GM19468 (cell line): ENCODE results near the gene TPCN2.
A peak's percentile ranks its signal among the peaks of the same experiment; 100 is the strongest.
"Not testable (repeated sequence)": the region's sequence is repeated elsewhere in the genome, so short reads cannot be mapped to it uniquely, and the experiment has no call there.

Experiments
- ATAC-seq: cut with Tn5 transposase; IDR thresholded peaks from one replicate; pipeline ENCODE4 v1.9.1; 2021; ENCODE audit warnings: mild to moderate bottlenecking, moderate library complexity, moderate number of reproducible peaks; ENCODE audit not compliant: unreplicated experiment; ENCODE audit errors: extremely low read depth

TPCN2 gene

DNA sequence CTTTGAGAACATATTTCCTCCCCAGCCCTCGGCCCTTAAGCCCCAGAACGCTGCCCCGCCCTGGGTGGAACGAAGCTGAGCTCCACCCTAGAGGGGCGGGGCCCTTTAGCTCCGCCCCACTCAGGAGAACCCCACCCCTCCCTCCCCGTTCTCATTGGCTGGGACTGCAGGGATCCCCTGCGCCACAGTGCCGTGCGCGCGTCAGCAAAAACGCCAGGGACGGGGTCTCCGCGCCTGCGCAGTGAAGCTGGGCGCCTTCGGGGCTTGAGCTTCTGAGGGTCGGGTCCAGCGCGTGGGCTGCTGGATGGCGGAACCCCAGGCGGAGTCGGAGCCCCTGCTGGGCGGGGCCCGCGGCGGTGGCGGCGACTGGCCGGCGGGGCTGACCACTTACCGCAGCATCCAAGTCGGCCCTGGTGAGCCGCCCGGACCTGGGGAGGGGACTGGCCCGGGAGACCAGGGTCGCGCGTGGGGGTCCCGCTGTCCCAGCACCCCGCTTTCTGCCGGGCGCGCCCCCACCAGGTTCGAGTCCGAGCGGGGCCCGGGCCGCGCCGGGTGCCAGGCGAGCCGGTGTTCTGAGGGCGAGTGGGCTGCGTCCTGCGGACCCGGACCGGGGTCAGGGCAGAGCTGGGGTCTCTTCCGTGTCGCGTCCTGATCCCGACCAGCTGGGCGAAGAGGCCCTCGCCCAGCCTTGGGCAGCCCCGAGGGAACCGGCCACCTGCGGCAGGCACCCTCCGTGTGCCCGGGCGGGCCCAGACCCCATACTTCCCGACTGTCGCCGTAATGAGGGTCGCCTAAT, at the start of gene TPCN2:
Gene TPCN2, plus strand, starts transcription at position 239 of the 796 bp plus-strand sequence. Its CDS starts 66 bp downstream, at position 305.
- peak; percentile 36 for ATAC-seq

DNA sequence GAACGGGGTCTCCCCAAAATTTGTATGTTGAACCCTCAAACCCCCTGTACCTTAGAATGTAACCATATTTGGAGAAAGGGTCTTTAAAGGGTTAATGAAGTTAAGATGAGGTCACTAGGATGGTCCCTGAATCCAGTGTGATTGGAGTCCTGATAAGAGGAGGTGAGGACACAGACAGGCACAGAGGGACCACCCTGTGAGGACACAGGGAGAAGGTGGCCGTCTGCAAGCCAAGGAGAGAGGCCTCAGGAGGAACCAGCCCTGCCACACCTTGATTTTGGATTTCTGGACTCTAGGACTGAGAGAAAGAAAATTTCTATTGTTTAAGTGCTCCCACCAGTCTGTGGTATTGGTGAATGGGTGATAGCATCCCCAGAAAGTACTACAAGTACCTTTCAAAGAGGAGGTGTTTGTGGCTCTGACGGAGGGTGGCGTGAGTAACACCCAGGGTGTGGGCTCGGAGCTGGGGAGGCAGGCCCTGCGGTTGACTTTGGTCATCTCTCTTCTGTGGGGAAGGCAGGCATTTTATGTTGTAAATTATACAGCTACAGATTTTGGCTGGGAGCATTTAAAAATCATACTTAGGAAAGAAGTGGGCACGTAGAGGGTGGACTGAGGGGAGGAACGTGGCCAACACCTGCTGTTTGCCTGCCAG, 49.5 kb upstream of the TPCN2 start:
- no peak for ATAC-seq

DNA sequence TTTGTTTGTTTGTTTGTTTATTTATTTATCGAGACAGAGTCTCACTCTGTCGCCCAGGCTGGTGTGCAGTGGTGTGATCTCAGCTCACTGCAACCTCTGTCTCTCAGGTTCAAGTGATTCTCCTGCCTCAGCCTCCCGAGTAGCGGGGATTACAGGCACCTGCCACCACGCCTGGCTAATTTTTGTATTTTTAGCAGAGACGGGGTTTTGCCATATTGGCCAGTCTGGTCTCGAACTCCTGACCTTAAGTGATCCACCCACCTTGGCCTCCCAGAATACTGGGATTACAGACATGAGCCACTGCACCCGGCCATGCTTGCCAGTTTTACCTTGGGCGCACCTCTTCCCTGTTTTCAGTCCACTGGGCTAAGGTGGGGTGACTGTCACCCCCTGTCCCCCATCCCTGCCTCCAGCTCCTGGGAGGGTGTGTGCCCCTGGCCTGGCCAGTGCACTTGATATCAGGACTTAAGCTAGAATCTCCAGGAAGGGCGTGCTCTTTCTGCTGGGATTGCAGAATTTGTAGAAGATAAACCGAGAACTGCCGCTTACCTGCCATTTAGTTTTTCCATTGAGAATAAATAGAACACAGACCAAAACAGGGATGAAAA, 48.9 kb upstream of the TPCN2 start:
- ATAC-seq, result not testable (repeated sequence)

DNA sequence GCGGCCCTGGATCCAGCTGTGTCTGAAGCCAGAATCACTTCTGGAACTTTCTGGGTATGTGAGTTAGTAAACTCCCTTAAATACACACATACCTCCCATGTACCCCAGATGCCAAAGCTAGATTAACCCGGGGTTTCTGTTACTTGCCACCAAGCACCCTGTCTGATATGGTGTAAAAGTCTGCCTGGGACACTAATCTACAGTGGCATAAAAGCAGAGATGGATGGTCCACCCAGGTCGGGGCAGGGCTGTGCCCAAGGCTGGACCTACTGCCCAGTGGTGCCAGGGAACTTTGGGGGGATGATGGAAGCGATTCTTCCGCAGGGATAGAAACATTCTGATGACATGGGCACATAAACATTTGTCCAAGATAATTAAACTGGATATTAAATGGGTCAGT, 48.3 kb upstream of the TPCN2 start:
- no peak for ATAC-seq

DNA sequence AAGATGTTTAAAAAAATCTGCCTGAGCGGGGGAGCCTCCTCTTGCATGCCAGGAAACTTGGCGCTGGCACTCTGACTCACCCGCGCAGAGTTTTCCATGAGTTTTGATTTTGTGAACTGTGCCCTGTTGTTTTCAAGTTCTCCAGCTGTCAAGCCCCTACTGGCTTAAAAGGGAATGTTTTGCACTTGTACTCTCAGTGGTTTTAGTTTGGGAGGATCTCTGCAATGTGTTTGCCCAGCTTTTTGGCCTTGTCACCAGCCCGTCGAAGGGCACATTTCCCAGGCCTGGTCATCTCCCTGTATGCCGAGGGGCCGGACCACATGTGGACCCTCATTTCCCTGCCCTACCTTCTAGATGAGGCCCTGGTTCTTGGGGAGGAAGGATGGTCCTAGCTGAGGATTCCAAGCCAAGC, 47.9 kb upstream of the TPCN2 start:
- no peak for ATAC-seq

DNA sequence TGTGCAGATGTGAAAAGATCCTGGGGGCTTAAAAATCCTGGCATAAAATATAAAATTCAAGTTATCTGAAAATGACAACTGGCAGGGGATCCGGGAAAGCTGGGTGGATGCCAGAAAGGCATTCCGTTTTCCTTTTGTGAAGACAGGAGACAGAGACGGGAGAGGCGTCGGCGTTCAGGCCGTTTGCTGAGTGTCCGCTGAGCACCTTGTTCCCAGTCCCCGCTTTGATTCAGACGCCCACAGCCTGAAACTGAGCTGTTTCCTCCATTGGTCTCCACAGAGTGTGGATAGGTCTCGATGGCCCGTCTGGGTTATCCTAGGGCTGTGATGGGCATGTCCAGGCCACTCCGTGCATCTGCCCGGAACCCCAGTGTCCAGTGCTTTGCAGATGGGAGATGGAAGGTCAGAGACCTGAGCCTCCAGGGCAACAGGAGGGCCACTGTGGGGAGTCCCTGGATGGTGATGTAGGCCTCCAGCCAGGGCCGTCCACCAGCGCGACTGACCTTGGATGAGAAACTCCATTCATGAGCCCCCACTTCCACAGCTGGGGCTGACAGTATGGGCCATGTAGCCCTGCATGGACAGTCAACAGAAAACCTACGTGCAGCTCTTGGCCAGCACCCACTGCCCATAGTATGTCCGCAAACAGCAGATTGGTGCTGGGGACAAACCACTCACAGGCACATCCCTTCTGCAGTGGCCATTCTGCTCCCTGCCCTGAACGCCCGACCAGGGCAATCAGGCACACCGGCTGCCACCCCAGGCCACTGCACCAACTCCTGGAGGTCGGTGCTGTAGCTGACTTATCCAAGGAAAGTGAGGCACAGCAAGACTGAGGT, 47.3 kb upstream of the TPCN2 start:
- ATAC-seq, result no peak

DNA sequence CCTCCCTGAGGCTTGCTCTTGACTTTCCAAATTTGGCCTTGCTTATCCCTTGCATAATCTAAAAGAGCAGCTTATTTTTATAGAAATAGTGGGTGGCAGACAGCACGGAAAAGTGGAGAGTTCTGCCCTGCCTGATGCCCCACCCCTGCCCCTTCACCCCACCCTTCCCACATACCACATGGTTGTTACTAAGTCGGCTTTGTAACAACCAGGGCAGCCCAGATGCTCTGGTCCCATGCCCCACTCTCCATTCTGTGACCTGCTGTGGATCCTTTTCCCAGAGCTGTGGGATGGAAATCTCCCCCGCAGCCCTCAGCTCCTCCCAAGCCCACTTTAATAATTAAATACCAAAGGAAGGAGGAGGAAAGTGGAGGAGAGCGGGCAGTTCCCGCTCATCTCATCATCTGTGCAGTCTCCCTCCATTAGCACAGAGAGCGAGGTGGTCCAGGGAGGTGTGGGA, 46.6 kb upstream of the TPCN2 start:
- ATAC-seq, result no peak

DNA sequence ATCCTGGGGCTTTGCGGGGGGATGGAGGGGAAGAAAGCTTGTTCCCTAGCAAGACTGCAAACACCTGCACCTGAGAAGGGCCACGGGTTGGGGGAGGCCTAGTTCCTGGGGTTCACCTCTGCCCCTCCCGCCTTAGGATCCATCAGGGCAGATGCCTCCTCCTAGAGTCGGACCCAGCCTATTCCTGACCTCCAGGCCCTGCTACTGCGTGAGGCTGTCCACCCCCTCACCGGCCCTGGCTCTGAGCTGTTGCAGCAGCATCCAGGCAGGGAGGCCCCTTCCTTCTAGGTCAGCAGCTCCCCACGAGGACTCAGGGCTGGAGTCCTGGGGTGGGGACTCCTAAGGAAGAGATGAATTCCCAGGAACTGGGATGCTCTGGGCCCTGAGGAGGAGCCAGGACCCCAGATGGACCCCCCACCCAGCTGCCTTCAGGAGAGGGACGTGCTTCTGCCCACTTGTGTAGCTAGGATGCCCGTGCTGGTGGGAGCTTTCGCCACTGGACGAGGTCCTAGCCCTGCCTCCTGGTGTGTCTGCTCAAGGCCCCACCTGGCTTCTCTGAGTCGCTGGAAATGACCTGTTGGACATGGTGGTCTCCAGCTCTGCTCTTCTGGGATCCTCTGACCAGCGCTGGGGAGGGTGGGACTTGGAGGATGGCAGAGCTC, 46.0 kb upstream of the TPCN2 start:
- ATAC-seq, result no peak

DNA sequence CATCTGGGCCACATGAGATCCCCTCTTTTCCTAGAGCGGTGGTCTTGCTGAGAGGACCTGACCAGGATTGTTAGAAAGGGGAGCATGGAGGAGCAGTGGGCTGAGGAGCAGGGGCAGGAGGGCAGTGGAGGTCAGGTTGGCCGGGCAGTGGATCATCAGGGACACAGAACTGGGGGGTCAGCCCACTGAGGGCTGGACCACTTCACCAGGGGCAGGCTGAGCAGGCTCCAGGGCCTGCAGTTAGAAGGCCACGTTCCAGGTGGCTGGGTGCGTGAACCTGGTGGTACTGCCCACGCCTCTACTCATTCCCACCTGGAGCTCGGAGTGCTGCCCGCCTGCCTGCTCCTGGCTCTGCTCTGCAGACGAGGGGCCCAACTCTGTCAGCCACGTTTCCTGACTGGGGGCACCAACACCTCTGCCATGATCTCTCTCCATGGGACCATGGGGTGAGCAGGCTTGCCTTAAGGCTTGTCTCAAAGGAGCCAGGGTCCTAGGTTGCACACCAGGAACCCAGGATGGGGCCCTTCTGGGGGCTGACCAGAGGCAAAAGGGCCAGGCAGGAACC, 45.3 kb upstream of the TPCN2 start:
- no peak for ATAC-seq

DNA sequence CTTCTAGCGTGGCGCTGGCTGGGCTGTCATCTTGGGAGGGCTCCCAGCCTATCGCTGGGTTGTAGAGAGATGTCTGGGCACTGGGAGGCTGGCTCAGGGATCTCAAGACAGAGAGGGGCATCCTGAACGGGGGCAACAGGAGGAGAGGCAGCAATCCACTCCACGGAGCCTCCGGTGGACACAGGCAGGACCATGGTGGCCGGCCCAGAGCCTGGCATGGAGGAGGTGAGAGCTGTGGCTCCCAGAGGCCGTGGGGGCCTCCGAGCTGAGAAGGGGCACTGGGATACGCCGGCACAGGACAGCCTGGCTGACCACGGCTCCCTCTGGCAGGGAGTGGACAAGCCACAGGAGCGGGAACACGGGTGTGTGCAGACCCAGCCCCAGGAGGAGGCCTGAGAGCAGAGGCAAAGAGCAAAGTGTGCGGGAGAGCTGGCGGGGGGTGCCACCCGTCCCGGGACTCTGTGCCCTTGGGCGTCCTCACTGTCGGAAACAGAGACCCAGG, 44.8 kb upstream of the TPCN2 start:
- no peak for ATAC-seq

DNA sequence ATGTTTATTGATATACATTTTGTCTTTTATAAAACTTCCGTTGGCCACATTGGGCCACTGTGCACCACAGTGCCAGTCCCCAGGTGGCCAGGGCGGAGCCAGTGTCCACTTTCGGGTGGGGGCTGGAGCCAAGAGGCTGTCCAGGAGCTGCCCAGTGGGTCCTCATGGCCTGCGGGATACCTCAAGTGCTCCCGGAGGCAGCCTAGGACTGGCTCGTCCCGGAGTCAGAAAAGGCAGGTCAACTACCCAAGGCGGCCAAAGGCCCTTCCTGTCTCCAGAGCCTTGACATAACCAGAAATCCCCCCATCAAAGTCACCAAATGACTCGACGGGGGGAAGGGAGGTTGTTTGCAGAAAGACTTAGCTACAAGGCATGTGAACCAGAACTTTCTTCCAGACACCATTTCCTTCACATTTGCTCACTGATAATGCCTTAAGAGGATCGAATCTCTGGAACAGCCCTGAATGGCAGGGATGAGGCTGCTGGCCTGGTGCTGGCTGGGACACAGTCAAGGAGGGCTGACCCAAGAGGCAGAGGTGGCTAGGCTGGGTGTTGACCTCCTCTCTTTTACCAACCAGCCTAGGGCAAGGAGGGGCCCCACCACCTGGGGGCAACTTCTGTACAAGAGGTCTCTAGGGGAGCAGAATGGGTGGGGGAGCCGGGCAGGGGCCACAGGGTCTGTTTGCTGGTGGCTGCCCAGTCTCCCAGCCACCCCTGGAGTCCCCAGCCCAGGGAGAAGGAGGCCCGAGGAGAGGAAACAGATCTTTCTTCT, 44.1 kb upstream of the TPCN2 start:
- ATAC-seq, result no peak

DNA sequence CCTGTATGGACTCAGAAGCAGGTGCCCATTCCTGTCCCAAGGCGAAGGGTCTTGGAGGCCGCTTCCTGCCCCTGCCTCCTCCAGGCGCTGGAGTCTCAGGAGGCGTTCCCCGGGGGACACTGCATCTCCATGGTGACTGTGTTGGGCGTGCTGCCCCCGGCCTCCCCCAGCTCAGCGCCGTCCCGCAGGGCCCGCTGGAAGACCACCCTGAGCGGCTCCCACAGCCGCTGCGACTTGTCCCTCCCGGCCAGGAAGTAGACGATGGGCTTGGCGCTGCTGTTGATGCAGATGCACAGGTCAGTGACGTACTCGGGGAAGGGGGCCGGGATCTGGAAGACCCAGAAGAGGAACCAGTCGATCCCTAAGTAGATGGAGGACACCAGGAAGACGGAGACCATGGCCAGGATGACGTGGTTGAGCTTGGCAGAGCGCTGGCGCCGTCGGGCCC, 43.5 kb upstream of the TPCN2 start:
- no peak for ATAC-seq

DNA sequence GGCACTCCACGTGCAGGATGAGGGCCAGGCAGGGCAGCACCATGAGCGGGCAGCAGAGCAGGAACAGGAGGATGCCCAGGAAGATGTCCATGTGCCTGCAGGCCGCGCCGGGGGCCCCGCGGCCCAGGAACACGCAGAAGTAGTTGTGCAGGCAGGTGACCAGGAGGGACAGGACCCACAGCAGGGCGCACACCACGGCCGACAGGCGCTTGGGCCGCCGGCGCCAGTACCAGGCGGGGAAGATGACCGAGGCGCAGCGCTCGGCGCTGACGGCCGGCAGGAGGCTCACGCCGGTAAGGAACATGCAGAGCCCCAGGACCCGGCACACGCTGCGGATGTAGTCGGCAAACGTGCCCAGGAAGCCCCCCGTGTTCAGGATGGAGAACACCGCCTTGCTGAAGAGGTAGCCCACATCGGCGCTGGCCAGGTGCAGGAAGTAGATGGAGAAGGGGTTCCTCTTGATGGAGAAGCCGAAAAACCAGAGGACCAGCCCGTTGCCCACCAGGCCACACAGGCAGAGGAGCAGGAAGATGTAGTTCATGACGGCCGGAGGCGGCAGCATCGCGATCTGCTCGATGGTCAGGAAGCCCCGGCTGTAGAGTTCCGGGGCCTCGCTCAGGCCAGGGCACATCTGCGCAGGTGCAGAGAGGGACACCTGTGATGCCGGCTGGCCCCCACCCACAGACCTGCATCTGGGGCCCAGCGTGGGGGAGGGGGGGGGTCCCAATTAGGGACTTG, 42.9 kb upstream of the TPCN2 start:
- no peak for ATAC-seq

DNA sequence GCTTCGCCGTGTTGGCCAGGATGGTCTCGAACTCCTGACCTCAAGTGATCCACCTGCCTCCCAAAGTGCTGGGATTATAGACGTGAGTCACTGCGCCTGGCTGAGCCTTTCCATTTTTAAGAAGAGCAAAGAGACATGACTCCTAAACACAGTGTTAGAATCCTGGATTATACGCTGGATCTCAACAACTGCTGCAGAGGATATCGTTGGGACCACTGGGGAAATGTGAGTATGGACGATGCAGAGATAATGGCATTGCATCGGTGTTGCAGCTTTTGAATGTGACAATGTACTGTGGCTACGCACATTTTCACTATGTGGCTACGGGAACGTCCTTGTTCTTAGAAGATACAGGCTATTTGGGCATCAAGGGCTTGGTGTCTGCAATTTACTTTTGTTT, 41.9 kb upstream of the TPCN2 start:
- ATAC-seq, result no peak

DNA sequence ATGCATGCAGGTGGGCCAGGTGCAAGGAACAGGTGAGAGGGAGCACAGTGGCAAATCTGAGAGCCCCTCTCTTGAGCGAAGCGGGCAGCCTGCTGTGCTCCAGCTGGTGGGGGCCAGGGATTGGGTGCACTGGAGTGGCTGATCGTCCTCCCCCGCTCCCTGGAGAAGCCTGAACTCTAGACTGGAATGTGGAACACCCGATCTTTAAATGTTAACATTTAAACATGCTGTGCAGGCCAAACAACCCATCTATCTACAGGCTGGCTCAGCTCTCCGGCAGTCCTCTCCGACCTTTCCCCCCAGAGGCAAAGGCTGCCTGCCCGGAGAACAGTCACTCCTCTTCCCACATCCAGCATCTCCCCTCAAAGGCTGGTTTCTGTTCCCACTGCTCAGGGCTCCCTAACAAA, 40.8 kb upstream of the TPCN2 start:
- no peak for ATAC-seq

DNA sequence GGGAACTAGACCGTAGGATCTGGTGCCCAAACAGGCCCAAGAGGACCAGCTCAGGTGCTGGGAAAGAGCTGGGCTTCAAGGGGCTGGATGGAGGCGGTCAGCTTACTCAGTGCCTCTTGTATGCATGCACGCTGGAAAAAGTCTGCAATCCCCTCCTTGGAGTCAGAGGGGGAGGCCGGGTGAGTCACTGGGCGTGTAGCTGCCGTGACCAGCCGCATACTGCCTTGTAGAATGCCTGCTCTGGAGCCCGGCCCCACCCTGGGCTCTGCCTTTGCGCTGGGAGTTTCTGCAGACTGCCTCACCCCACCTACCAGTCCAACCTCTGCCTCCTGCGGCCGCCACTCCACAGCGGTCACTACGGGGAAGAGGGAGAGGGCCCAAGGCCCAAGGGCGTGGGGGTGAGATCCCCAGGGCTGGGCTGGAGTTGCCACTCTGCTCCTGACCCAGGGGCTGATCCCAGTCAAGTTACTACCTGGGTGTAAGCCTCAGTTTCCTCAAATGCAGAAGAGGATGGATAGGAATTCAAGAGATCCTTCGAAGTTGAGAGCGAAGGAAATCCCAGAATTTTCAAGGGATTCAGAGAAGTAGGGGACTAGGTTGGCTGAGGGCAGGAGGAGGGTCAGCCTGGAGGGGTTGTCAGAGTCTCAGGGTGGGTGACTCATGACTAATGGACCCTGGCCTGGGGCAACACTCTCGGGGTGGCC, 39.8 kb upstream of the TPCN2 start:
- no peak for ATAC-seq

DNA sequence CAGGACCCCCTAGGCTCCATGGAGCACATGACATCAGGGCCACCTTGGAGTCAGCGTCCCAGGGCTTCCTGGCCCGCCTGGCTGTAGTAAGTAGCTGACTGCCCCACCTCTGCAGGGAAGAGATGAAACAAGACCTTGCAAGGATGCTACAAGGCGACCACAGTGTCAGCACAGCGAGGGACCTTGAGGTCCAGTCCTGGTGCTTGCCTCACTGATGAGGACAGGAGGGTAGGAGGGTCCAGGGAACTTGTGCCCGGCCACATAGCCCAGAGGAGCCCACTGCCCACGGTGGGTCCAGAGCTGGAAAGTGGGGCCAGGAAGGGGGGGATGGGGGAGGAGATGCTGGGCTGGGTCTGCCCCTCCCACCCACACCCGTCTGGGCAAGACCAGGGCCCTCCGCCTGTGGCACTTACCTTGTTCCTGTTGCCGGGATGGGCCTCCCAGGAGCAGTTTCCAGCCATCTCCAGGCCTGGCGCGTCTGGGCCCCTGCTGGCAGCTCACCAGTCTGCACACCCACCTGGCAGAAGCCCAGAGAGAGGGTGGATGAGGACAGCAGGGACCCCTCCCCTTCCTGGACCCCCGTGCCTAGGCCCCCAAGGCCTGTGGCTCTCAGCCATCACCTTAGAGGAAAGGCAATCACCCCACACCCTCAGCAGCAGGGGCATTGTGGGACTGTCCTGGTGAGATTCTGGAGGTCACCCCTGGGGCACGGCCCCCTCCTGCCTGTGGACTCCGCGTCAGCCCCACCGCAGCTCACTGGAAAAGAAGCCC, 39.1 kb upstream of the TPCN2 start:
- no peak for ATAC-seq
